HL-60 (cell line): ENCODE data around the gene FGGY.

Experiments
- DNase-seq, 2 experiments: peaks; one replicate each; pipeline ENCODE4 v3.0.0-alpha.2; 2010 to 2020; ENCODE audit warnings: low read depth in 1 of 2, low spot score in 1 of 2
- H3K27ac ChIP-seq: fragments of 250-450 bp; sonication (Bioruptor Pico); replicated peaks from 2 replicates; pipeline ENCODE4 v1.5.1; 2020; ENCODE audit warnings: mild to moderate bottlenecking, moderate library complexity
- H3K27me3 ChIP-seq: fragments of 250-450 bp; sonication (Bioruptor Pico); 2 replicates; pipeline ENCODE4 v1.5.1; 2021; ENCODE audit warnings: mild to moderate bottlenecking, moderate library complexity; ENCODE audit not compliant: insufficient read depth, poor library complexity, severe bottlenecking
- H3K4me3 ChIP-seq: replicated peaks from 2 replicates; pipeline ENCODE4 v1.5.1; 2011; ENCODE audit warnings: mild to moderate bottlenecking, control low read depth, low read length; ENCODE audit not compliant: insufficient read depth
- CTCF ChIP-seq: IDR thresholded peaks from one replicate; pipeline ENCODE4 v1.5.1; 2011; ENCODE audit warnings: low read length, control low read depth, inconsistent platforms; ENCODE audit not compliant: insufficient read depth
- GABPA ChIP-seq: IDR thresholded peaks from 2 replicates; pipeline ENCODE4 v1.6.1; 2012; ENCODE audit warnings: low read depth
- POLR2AphosphoS5 ChIP-seq: IDR thresholded peaks from 2 replicates; pipeline ENCODE4 v1.6.1; 2012; ENCODE audit warnings: low read depth
- SPI1 ChIP-seq: IDR thresholded peaks from 2 replicates; pipeline ENCODE4 v1.6.1; 2012; ENCODE audit warnings: low read depth, mild to moderate bottlenecking, borderline replicate concordance
- TF ChIP-seq, protein P1 (sequence below): IDR thresholded peaks from 2 replicates; pipeline ENCODE4 v1.6.1; 2012; ENCODE audit warnings: low read depth; ENCODE audit not compliant: insufficient replicate concordance

The FGGY gene

DNA sequence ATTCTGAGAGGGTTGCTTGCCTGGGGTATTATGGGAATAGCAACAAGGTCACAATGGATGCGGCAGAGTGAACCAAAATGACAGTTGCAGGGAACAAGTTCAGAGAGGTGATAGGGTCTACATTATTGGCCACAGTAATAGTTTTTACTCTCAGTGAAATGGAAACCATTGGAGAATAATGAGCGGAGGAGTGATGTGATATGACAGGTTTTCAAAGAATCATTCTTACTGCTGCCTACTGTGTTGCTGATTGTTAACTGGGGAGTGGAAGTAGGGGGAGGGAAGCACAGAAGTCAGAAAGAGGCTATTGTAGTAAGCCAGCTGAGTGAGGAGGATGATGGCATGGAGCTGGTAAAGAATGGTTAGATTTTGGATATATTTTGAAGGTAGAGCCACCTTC is 322.7 kb downstream of the FGGY start:
- DNase-seq, result no peak
- Histone ChIP-seq H3K27me3 (no peaks in the 10 kb centered on the region), H3K27ac (no peak overlapping the region), H3K4me3 (no peak overlapping the region)
- TF ChIP-seq GABPA, result no peak
- no peak for TF ChIP-seq CTCF
- no peak for TF ChIP-seq POLR2AphosphoS5
- TF ChIP-seq, protein P1, sequence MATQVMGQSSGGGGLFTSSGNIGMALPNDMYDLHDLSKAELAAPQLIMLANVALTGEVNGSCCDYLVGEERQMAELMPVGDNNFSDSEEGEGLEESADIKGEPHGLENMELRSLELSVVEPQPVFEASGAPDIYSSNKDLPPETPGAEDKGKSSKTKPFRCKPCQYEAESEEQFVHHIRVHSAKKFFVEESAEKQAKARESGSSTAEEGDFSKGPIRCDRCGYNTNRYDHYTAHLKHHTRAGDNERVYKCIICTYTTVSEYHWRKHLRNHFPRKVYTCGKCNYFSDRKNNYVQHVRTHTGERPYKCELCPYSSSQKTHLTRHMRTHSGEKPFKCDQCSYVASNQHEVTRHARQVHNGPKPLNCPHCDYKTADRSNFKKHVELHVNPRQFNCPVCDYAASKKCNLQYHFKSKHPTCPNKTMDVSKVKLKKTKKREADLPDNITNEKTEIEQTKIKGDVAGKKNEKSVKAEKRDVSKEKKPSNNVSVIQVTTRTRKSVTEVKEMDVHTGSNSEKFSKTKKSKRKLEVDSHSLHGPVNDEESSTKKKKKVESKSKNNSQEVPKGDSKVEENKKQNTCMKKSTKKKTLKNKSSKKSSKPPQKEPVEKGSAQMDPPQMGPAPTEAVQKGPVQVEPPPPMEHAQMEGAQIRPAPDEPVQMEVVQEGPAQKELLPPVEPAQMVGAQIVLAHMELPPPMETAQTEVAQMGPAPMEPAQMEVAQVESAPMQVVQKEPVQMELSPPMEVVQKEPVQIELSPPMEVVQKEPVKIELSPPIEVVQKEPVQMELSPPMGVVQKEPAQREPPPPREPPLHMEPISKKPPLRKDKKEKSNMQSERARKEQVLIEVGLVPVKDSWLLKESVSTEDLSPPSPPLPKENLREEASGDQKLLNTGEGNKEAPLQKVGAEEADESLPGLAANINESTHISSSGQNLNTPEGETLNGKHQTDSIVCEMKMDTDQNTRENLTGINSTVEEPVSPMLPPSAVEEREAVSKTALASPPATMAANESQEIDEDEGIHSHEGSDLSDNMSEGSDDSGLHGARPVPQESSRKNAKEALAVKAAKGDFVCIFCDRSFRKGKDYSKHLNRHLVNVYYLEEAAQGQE, result no peak
- TF ChIP-seq SPI1, result no peak

- Histone ChIP-seq H3K27ac (no peak overlapping the region), H3K27me3 (no peaks in the 10 kb centered on the region), H3K4me3 (no peak overlapping the region)
- TF ChIP-seq, protein P1, result no peak
- TF ChIP-seq SPI1, result no peak
- TF ChIP-seq POLR2AphosphoS5, result no peak
- TF ChIP-seq GABPA, result no peak
- TF ChIP-seq CTCF, result no peak
- DNase-seq, result no peak
Observed at GRCh38 chr1:59625384-59625783, 328.5 kb downstream of the FGGY start.

DNA sequence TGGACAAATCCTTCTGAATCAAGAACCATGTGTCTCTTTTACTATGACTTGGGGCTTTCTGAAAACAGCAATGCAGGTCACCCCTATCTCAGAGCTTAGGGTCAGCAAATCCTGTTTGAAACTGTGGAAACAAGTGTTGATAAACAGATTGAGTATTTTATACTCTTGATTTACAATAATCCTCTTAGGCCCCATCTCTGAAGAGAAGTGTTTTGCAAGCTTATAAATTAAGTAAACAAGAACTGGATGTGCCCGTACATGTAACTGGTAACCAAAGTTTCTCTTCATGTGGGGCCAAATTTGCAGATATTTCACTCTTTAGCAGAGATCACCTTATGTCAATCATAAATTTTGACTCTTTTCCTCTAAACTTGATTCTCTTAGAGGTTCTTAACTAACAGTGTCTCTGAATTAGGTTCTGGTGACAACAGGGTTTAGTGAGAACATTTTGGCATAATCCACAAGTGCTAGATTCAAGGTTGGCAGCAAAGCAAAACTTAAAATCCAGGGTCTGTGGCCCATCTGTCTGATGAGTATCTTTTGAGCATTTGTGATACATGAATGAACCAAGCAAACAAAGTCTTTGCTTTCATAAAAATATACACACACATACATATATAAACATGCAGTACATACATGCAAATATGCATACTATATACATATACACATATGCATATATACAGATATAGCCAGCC is 334.8 kb downstream of the FGGY start:
- Histone ChIP-seq H3K27ac (no peak overlapping the region), H3K4me3 (no peak overlapping the region), H3K27me3 (no peaks in the 10 kb centered on the region)
- TF ChIP-seq GABPA (no peak), POLR2AphosphoS5 (no peak), CTCF (no peak), SPI1 (no peak)
- TF ChIP-seq, protein P1, result no peak
- no peak for DNase-seq
